ENCODE measurements around the gene LSM14B. TPM values are rescaled to one million over a fixed set of nuclear protein-coding genes. Genes with fewer than 3 reads are reported as not detected.

Gene LSM14B
- total RNA-seq, 1 experiment from 2014 or later, result 73.5 TPM

GRCh38 chr20:62162765-62163484 is 40.6 kb downstream of the LSM14B start:
- ChIA-PET POLR2A (no interaction called here), CTCF (no interaction called here)
- H3K4me1 Mint-ChIP-seq, result no peaks in the 10 kb centered on the region
- H3K4me3 Mint-ChIP-seq, result no peak overlapping the region
- no peaks in the 10 kb centered on the region for H3K27me3 Mint-ChIP-seq (ENCODE audit: low read depth)
- no peak overlapping the region for H3K27ac Mint-ChIP-seq
- no peak for DNase-seq (ENCODE audit: low spot score)
- peaks cover 28% of the 10 kb centered on the region for H3K36me3 Mint-ChIP-seq
- H3K9me3 Mint-ChIP-seq, result no peaks in the 10 kb centered on the region
- no peak for ATAC-seq
- TF ChIP-seq ZNF219 (CRISPR knock-in tag; IDR thresholded peaks at IDR 0.05; ENCODE audit: borderline replicate concordance) (no peak), SOX15 (CRISPR knock-in tag; IDR thresholded peaks at IDR 0.05) (no peak), GABPB1 (CRISPR knock-in tag; IDR thresholded peaks at IDR 0.05) (no peak), PRDM15 (CRISPR knock-in tag; IDR thresholded peaks at IDR 0.05) (no peak), TP53 (CRISPR knock-in tag; IDR thresholded peaks at IDR 0.05) (no peak), ERG (CRISPR knock-in tag; IDR thresholded peaks at IDR 0.05) (no peak), CREM (CRISPR knock-in tag; IDR thresholded peaks at IDR 0.05) (no peak), JUN (CRISPR knock-in tag; IDR thresholded peaks at IDR 0.05) (no peak), FOXP1 (CRISPR knock-in tag; IDR thresholded peaks at IDR 0.05; ENCODE audit: borderline replicate concordance) (no peak), MAX (CRISPR knock-in tag; IDR thresholded peaks at IDR 0.05) (no peak), ATF6 (CRISPR knock-in tag; IDR thresholded peaks at IDR 0.05) (no peak), ZSCAN18 (CRISPR knock-in tag; IDR thresholded peaks at IDR 0.05) (no peak), HMGA2 (CRISPR knock-in tag; IDR thresholded peaks at IDR 0.05) (no peak), RELA (CRISPR knock-in tag; IDR thresholded peaks at IDR 0.05; ENCODE audit: borderline replicate concordance) (no peak), ZNF121 (CRISPR knock-in tag; IDR thresholded peaks at IDR 0.05) (no peak)
- TF ChIP-seq, protein P1, sequence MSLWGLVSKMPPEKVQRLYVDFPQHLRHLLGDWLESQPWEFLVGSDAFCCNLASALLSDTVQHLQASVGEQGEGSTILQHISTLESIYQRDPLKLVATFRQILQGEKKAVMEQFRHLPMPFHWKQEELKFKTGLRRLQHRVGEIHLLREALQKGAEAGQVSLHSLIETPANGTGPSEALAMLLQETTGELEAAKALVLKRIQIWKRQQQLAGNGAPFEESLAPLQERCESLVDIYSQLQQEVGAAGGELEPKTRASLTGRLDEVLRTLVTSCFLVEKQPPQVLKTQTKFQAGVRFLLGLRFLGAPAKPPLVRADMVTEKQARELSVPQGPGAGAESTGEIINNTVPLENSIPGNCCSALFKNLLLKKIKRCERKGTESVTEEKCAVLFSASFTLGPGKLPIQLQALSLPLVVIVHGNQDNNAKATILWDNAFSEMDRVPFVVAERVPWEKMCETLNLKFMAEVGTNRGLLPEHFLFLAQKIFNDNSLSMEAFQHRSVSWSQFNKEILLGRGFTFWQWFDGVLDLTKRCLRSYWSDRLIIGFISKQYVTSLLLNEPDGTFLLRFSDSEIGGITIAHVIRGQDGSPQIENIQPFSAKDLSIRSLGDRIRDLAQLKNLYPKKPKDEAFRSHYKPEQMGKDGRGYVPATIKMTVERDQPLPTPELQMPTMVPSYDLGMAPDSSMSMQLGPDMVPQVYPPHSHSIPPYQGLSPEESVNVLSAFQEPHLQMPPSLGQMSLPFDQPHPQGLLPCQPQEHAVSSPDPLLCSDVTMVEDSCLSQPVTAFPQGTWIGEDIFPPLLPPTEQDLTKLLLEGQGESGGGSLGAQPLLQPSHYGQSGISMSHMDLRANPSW (CRISPR knock-in tag; conservative IDR thresholded peaks at IDR 0.05; ENCODE audit: low read depth), result no peak
- TF ChIP-seq, protein P2, sequence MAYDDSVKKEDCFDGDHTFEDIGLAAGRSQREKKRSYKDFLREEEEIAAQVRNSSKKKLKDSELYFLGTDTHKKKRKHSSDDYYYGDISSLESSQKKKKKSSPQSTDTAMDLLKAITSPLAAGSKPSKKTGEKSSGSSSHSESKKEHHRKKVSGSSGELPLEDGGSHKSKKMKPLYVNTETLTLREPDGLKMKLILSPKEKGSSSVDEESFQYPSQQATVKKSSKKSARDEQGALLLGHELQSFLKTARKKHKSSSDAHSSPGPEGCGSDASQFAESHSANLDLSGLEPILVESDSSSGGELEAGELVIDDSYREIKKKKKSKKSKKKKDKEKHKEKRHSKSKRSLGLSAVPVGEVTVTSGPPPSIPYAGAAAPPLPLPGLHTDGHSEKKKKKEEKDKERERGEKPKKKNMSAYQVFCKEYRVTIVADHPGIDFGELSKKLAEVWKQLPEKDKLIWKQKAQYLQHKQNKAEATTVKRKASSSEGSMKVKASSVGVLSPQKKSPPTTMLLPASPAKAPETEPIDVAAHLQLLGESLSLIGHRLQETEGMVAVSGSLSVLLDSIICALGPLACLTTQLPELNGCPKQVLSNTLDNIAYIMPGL (CRISPR knock-in tag; IDR thresholded peaks at IDR 0.05), result no peak
- TF ChIP-seq, protein P3, sequence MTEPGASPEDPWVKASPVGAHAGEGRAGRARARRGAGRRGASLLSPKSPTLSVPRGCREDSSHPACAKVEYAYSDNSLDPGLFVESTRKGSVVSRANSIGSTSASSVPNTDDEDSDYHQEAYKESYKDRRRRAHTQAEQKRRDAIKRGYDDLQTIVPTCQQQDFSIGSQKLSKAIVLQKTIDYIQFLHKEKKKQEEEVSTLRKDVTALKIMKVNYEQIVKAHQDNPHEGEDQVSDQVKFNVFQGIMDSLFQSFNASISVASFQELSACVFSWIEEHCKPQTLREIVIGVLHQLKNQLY (CRISPR knock-in tag; IDR thresholded peaks at IDR 0.05), result no peak
- TF ChIP-seq, protein P4, sequence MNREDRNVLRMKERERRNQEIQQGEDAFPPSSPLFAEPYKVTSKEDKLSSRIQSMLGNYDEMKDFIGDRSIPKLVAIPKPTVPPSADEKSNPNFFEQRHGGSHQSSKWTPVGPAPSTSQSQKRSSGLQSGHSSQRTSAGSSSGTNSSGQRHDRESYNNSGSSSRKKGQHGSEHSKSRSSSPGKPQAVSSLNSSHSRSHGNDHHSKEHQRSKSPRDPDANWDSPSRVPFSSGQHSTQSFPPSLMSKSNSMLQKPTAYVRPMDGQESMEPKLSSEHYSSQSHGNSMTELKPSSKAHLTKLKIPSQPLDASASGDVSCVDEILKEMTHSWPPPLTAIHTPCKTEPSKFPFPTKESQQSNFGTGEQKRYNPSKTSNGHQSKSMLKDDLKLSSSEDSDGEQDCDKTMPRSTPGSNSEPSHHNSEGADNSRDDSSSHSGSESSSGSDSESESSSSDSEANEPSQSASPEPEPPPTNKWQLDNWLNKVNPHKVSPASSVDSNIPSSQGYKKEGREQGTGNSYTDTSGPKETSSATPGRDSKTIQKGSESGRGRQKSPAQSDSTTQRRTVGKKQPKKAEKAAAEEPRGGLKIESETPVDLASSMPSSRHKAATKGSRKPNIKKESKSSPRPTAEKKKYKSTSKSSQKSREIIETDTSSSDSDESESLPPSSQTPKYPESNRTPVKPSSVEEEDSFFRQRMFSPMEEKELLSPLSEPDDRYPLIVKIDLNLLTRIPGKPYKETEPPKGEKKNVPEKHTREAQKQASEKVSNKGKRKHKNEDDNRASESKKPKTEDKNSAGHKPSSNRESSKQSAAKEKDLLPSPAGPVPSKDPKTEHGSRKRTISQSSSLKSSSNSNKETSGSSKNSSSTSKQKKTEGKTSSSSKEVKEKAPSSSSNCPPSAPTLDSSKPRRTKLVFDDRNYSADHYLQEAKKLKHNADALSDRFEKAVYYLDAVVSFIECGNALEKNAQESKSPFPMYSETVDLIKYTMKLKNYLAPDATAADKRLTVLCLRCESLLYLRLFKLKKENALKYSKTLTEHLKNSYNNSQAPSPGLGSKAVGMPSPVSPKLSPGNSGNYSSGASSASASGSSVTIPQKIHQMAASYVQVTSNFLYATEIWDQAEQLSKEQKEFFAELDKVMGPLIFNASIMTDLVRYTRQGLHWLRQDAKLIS (CRISPR knock-in tag; IDR thresholded peaks at IDR 0.05; ENCODE audit: borderline replicate concordance), result no peak
